Measurements from ENCODE around the gene POLR1A.

DNA sequence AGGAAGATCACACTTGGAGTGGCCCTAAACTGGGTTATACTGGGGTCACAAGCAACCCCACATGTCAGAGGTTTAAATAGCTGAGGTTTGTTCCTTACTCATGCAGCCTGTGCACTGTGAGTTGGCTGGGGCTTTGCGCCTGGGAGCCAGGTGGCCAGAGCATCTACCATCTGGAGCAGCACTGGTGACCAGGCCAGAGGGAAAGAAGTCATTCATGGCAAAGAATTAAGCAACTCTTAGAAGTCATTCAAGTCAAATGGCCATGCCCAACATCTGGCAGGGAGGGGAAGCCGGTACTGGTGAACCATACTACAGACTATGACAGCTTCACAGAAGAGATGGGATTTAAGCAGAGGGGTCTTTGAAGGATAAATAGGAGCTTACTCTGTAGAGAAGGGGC, 90.7 kb downstream of the POLR1A start:
- TF ChIP-seq POLR2A (IDR thresholded peaks at IDR 0.05) (no peak), EP300 (IDR thresholded peaks at IDR 0.05) (no peak), POLR2AphosphoS5 (IDR thresholded peaks at IDR 0.05) (no peak)
- TF ChIP-seq, protein P1, sequence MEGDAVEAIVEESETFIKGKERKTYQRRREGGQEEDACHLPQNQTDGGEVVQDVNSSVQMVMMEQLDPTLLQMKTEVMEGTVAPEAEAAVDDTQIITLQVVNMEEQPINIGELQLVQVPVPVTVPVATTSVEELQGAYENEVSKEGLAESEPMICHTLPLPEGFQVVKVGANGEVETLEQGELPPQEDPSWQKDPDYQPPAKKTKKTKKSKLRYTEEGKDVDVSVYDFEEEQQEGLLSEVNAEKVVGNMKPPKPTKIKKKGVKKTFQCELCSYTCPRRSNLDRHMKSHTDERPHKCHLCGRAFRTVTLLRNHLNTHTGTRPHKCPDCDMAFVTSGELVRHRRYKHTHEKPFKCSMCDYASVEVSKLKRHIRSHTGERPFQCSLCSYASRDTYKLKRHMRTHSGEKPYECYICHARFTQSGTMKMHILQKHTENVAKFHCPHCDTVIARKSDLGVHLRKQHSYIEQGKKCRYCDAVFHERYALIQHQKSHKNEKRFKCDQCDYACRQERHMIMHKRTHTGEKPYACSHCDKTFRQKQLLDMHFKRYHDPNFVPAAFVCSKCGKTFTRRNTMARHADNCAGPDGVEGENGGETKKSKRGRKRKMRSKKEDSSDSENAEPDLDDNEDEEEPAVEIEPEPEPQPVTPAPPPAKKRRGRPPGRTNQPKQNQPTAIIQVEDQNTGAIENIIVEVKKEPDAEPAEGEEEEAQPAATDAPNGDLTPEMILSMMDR (IDR thresholded peaks at IDR 0.05), result no peak

Measured in gastroesophageal sphincter (tissue), 3 donors.